GM12864 (cell line): ENCODE measurements around the gene SRCAP.
A peak's percentile ranks its signal among the peaks of the same experiment; 100 is the strongest.

Experiments
- DNase-seq: peaks from one replicate; pipeline ENCODE4 v3.0.0-alpha.2; 2011; ENCODE audit warnings: low read depth
- H3K4me3 ChIP-seq: 2 replicates; pipeline ENCODE4 v1.5.1; 2011; ENCODE audit warnings: mild to moderate bottlenecking, low read depth, low read length, control low read depth
- CTCF ChIP-seq: IDR thresholded peaks from 2 replicates; pipeline ENCODE4 v1.5.1; 2011; ENCODE audit warnings: low read depth, mild to moderate bottlenecking, moderate library complexity, low read length, control low read depth, inconsistent platforms; ENCODE audit errors: missing control alignments

Gene SRCAP

GRCh38 chr16:30782486-30783279 lies 83.7 kb downstream of the SRCAP start:
- no peak for TF ChIP-seq CTCF
- no peak overlapping the region for H3K4me3 ChIP-seq
- no peak for DNase-seq

- no peak for DNase-seq
- TF ChIP-seq CTCF, result no peak
- H3K4me3 ChIP-seq, result no peak overlapping the region
These were observed 84.5 kb downstream of the SRCAP start for GRCh38 chr16:30783280-30784109.

GRCh38 chr16:30784215-30784614 lies 85.2 kb downstream of the SRCAP start:
- TF ChIP-seq CTCF, result no peak

GRCh38 chr16:30785126-30786106 lies 86.4 kb downstream of the SRCAP start:
- no peak for TF ChIP-seq CTCF
- no peak overlapping the region for H3K4me3 ChIP-seq
- DNase-seq, result no peak

More at GRCh38 chr16:30784215-30784614, 85.2 kb downstream of the SRCAP start:
- H3K4me3 ChIP-seq, result no peak overlapping the region
- no peak for DNase-seq

- TF ChIP-seq CTCF, result no peak
- H3K4me3 ChIP-seq, result peak overlapping the region; percentile 58
- no peak for DNase-seq
These were observed 87.4 kb downstream of the SRCAP start for GRCh38 chr16:30786115-30786935.

- peak within 1 kb of the TSS; percentile 58 for H3K4me3 ChIP-seq
- DNase-seq, result no peak
- no peak for TF ChIP-seq CTCF
These were observed 88.1 kb downstream of the SRCAP start, which contains the start of gene ZNF629 for GRCh38 chr16:30786936-30787612. Gene ZNF629, minus strand, starts transcription at chr16:30787205. Its CDS starts 2,723 bp downstream, at chr16:30784482.
